Measurements from ENCODE around the gene AANAT. TPM values are rescaled to one million over a fixed set of nuclear protein-coding genes. Genes with fewer than 3 reads are reported as not detected.
"Not testable (repeated sequence)": the region's sequence is repeated elsewhere in the genome, so short reads cannot be mapped to it uniquely, and the experiment has no call there.

AANAT gene
- total RNA-seq, 1 donor = not detected

GRCh38 chr17:76504117-76504516, 36.7 kb downstream of the AANAT start:
- TF ChIP-seq, protein P1, sequence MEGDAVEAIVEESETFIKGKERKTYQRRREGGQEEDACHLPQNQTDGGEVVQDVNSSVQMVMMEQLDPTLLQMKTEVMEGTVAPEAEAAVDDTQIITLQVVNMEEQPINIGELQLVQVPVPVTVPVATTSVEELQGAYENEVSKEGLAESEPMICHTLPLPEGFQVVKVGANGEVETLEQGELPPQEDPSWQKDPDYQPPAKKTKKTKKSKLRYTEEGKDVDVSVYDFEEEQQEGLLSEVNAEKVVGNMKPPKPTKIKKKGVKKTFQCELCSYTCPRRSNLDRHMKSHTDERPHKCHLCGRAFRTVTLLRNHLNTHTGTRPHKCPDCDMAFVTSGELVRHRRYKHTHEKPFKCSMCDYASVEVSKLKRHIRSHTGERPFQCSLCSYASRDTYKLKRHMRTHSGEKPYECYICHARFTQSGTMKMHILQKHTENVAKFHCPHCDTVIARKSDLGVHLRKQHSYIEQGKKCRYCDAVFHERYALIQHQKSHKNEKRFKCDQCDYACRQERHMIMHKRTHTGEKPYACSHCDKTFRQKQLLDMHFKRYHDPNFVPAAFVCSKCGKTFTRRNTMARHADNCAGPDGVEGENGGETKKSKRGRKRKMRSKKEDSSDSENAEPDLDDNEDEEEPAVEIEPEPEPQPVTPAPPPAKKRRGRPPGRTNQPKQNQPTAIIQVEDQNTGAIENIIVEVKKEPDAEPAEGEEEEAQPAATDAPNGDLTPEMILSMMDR (IDR thresholded peaks at IDR 0.05; ENCODE audit: insufficient read depth, low read length) = no peak
- H3K4me3 ChIP-seq (ENCODE audit: low read depth, low read length) = no peak overlapping the region
- no peak for DNase-seq (ENCODE audit: low read depth)

GRCh38 chr17:76506408-76507345, 39.3 kb downstream of the AANAT start:
- H3K4me3 ChIP-seq (ENCODE audit: low read depth, low read length) = no peak overlapping the region
- peak; percentile 66 for DNase-seq (ENCODE audit: low read depth)
- TF ChIP-seq, protein P1 (IDR thresholded peaks at IDR 0.05; ENCODE audit: insufficient read depth, low read length) = peak; percentile 89

DNA sequence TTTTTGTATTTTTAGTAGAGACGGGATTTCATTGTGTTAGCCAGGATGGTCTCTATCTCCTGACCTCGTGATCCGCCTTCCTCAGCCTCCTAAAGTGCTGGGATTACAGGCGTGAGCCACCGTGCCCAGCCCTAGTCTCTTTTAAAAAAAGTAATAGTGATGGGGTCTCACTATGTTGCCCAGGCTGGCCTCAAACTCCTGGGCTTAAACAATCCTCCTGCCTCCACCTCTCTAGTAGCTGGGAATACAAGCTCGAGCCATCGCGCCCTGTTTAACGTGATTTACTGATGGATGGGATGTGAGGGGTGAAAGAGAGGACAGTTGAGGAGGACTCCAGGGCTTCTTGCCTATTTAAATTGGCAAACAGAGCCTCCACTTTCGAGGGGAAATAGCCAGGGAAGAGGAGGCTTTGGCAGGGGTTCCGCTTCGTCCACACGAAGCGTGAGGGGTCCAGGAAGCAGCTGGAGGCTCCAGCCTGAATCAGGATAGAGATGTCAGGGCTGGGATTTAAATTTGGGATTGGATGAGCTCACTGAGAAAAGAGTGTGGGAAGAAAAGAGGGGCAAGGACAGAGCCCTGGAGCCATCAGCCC, 41.2 kb downstream of the AANAT start:
- not testable (repeated sequence) for DNase-seq (ENCODE audit: low read depth); H3K4me3 ChIP-seq (ENCODE audit: low read depth, low read length)

DNA sequence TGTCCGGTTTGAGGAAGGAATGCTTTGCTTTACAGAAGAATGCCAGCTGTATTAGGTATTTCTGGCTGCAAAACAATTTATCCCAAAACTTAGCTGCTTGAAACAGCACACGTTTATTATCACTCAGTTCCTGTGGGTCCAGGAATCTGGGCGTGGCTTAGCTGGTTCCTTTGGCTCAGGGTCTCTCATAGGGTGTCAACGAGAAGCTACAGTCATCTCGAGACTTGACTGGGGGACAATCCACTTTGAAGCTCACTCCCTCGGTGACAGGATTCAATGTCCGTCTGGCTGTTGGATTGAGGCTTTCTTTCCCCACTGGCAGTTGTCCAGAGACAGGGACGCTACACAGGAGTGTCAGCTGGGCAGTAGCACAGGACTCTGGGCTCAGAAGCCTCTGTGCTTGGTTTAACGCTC, 43.4 kb downstream of the AANAT start:
- no peak overlapping the region for H3K4me3 ChIP-seq (ENCODE audit: low read depth, low read length)
- TF ChIP-seq, protein P1 (IDR thresholded peaks at IDR 0.05; ENCODE audit: insufficient read depth, low read length) = no peak
- peak; percentile 69 for DNase-seq (ENCODE audit: low read depth)

- TF ChIP-seq, protein P1 (IDR thresholded peaks at IDR 0.05; ENCODE audit: insufficient read depth, low read length) = no peak
- peak; percentile 31 for DNase-seq (ENCODE audit: low read depth)
- H3K4me3 ChIP-seq (ENCODE audit: low read depth, low read length) = no peak overlapping the region
Observed at GRCh38 chr17:76511668-76512365, 44.4 kb downstream of the AANAT start.

DNA sequence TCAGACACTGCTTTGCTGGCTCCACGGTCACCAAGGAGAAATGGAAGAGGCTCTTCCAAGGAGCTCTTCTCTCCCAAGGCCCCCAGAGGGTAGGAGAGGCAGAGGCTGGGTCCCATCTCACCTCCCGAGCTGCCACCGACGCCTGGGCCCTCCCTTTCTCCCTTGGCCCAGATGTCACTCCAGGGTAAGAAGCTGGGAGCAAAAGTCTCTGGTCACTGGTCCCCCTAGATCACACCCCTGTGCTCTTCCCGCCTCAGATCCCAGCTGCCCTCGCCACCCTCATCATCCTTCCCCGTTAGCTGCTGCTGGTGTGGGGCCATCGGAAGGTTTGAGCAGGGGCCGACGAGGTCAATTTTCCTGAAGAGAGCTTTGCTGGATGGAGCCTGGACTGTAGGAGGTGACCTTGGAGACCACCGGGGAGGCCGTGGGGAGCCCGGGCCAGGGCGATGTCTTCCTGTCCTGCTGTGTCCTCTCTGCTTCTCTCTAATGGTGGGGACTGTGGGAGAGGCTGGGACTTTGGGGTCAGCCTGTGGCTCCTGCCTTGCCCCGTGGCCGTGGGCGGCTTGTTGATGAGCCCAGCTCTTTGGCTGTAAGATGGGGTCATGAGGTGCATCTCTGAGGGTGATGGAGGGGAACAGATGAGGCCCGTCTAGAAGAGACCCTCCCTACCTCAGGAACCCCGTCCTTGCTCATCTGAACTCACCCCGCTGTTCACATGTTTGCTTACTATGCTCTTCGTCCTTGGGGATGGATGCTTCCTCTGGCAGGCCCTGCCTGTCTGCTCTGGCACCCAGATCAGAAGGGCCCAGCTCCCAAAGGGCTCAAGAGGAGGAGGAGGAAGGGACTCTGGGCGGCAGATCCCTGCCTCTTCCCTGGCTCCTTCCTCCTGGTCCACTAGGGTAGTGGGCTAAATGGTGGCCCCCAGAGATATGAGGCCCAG, 45.2 kb downstream of the AANAT start:
- TF ChIP-seq, protein P1 (IDR thresholded peaks at IDR 0.05; ENCODE audit: insufficient read depth, low read length) = no peak
- no peak for DNase-seq (ENCODE audit: low read depth)
- no peak overlapping the region for H3K4me3 ChIP-seq (ENCODE audit: low read depth, low read length)

Measured in fibroblast of the aortic adventitia (primary cell).